DMS153 (cell line): ENCODE results near the gene DPYSL3.
"Not testable (repeated sequence)": the region's sequence is repeated elsewhere in the genome, so short reads cannot be mapped to it uniquely, and the experiment has no call there.

Experiments used
- DNase-seq: peaks from one replicate; lab custom pipeline; 2025; lab: John Stamatoyannopoulos, UW

Gene DPYSL3

DNA sequence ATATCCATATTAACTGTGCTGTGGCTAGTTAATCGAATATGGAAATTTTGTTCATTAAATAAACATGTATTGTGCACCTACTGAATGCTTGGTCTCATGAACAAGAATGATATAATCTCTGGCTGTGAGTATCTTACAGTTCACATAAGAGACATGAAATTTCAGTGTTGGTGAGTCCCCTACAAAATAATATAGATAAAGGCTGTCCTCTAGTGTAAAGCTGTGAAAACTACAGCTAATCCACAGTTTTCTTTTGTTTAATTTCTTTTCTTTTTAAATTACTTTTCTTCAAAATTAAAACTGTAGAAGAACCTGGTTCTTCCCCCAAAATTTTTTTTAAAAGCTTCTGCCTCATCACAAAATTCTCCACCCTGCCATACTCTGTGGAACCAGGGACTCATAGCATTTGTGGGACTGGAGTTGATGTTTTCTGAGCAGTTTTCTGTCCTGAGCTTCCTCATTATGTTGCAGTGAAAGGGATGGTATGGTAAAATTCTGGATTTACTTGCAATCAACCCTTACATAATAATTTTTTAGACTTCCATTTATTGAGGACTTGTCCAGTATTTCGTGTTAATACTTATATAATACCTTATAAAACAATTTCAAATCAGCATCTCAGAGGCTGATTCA lies 140.0 kb downstream of the DPYSL3 start:
- no peak for DNase-seq

DNA sequence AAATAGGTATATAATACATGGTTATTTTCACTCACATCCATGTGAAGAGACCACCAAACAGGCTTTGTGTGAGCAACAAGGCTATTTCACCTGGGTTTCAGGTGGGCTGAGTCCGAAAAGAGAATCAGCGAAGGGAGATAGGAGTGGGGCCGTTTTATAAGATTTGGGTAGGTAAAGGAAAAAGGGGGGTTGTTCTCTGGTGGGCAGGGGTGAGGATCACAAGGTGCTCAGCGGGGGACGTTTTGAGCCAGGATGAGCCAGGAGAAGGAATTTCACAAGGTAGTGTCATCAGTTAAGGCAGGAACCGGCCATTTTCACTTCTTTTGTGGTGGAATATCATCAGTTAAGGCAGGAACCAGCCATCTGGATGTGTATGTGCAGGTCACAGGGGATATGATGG lies 142.5 kb downstream of the DPYSL3 start:
- not testable (repeated sequence) for DNase-seq

DNA sequence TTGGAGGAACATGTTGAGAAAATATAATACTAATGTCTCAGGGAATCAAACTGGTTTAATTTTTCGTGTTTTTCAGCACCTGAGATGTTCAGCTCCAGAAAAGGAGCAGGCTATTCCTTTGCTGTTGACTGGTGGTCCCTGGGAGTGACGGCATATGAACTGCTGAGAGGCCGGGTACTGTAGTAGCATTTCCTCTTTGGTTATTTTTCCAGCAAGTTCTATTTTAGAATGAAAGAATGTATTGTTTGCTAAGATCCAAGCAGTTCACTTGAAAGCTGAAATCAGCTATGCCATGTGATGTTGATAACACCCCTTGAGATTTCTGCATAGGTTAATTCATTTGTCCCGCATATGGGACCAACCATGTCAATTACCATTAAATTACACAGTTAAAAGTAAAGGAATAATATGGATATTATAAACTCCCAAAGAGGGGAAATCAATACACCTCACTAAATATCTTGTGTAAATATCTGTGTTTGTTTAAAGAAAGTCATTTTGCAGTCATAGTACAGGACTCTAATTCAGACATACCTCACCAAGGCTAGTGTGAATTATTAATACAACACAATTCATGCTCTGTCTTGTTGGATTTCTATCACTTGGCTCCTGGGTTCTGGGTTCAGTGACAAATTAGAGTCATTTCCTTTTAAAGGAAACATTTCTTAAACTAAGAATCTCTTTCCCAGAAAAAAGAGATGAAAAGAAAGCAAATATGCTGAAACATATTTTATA lies 148.3 kb downstream of the DPYSL3 start:
- no peak for DNase-seq

DNA sequence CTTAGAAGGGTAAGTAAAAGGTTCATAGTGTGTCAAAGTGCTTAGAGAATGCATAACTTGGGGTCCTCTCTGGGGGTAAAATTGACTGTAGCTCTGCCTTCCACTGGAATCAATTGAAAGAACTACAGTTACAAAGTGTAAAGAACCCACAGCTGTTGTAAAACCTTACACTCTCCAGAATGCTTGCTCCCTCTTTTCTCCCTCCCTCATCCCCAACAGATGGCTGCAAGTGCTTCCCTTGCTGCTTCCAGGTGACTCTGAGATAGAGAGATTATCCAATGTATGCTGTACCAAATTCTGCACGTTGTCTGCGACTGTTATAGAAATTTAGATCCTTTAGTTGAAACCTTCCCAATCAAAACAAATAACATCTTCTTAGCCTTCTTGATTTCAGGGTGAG lies 149.1 kb downstream of the DPYSL3 start:
- no peak for DNase-seq

DNA sequence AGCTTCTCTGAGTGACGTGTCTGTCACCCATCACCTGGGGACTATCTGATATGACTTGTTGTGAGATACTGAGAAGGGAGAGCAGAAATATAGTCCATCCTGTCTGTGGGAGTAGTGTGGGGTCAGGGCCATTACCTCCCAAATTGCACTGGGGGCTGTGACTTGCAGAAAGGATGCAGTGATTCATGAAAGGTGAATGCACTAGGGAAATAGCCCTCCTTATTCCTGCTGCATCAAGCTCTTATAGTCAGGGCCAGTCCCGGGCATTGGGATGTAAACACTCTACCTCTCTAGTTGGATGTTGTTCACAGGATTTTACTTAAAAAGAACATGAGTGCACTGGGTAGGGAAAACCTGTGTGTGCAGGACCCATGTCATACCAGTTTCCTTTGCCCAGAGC lies 150.3 kb downstream of the DPYSL3 start:
- no peak for DNase-seq

- DNase-seq, result no peak
Measured at GRCh38 chr5:147359101-147359500, 150.8 kb downstream of the DPYSL3 start.

DNA sequence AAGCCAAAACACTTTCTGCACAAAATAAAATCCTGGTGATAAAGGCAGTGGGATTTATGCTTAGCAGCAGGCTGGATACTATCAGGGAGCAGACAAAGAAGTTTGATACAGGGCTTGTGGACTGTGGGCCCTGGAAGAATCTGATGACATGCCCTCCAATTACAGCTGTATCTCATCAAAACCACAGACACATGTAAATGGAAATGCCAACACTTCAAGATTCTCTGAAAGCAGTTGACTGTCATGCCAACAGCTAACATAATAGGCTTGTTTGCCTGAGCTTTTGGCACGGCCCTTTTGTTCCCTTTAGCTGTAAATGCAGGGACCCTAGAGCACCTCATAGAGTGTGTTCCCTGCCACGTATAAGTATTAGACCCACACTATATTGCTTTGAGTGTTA lies 160.6 kb downstream of the DPYSL3 start:
- no peak for DNase-seq

- DNase-seq, result no peak
Measured at GRCh38 chr5:147348451-147348850, 161.4 kb downstream of the DPYSL3 start.

- no peak for DNase-seq
Measured at GRCh38 chr5:147348046-147348445, 161.8 kb downstream of the DPYSL3 start.

DNA sequence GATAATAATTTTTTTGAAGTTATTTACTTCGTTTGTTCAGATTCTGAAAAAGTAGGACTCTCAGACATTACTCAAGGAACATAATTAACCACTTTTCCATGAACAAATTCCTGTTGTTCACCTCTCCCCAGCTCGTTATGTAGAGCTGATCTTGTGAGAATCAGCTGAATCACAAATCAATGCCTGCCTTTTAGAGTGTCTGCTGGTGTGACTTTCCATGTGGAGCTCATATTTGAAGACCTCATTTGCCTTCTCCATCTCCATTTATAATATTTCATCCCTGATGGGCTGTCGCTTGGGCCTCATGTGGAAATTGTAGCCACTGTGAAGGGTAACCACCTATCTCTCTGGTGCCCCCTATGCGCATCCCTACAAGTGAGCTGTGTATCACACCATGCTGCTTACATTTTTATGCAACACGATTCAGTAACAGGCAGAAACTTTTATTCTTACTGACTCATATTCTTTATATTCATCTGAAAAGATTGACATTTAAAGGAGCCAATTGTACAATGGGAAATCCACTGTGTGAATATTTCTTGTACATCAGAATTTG lies 163.8 kb downstream of the DPYSL3 start:
- DNase-seq, result no peak

DNA sequence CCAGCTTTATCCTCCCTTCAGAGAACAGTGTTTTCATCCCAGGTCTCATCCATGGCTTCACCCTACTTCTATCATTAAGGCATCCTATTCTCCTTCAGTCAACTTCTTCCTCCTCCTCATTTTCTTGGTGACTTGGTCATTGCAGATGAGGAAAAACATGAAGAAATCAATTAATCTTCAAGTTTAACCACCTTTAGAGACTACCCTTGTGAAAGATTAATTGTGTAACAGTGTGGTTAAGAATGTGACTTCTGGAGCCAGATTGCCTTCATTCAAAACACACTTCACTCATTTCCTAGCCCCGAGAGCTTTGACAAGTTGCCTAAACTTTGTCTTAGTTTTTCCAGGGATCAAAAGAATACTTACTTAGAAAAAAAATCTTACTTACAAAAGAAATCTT lies 165.0 kb downstream of the DPYSL3 start:
- no peak for DNase-seq

DNA sequence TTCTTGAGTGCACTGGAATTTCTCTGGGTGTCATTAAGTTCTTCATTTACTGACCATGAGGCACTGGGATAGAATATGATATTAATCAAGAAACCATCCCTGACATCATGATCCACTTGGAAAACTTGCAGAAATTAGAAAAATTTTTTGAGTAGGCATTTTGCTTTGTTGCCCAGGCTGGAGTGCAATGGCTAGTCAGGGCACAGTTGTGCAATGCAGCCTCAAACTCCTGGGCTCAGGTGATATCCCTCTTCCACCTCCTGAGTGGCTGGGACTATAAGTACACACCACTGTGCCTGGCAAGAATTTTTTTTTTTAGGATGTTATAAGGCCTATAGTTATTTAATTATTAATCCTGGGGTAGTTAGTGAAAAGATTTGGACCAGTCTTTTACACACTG lies 168.5 kb downstream of the DPYSL3 start:
- DNase-seq, result no peak

DNA sequence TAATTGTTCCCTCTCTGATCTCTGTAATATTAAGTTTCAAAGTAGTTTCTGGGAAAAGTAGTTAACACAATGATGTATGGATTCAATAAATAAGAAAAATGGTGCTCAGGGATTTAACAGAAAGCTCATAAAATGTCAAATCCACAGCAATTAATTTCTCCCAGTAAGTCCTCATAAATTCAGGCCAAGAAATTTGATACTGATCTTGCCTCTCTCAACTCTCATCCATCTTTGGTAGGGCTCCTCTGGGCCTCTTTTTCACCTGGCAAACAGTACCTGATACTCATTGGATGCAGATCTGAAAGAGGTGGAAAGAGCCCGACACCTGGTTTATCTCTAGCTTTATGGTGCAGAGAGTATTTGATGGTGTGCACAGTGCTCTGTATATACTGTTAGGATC lies 168.9 kb downstream of the DPYSL3 start:
- no peak for DNase-seq
